GDM1 (cell line): Measurements from ENCODE around the gene RANGRF.
A peak's percentile ranks its signal among the peaks of the same experiment; 100 is the strongest.

Experiments
- DNase-seq: peaks from one replicate; lab custom pipeline; 2025; lab: John Stamatoyannopoulos, UW

Gene RANGRF

GRCh38 chr17:8314797-8315763, 26.6 kb downstream of the RANGRF start:
- no peak for DNase-seq

- no peak for DNase-seq
Observed at GRCh38 chr17:8315764-8316217, 27.3 kb downstream of the RANGRF start.

- no peak for DNase-seq
Observed at GRCh38 chr17:8318010-8318935, 29.8 kb downstream of the RANGRF start.

- no peak for DNase-seq
Observed at GRCh38 chr17:8320262-8320661, 31.8 kb downstream of the RANGRF start.

GRCh38 chr17:8320990-8321389, 32.5 kb downstream of the RANGRF start:
- no peak for DNase-seq

GRCh38 chr17:8322061-8322460, 33.6 kb downstream of the RANGRF start:
- no peak for DNase-seq

- DNase-seq = no peak
Observed at GRCh38 chr17:8324132-8324531, 35.7 kb downstream of the RANGRF start.

GRCh38 chr17:8324923-8325322, 36.5 kb downstream of the RANGRF start:
- no peak for DNase-seq

- DNase-seq = no peak
Observed at GRCh38 chr17:8326511-8327302, 38.2 kb downstream of the RANGRF start.

GRCh38 chr17:8327303-8327649, 38.8 kb downstream of the RANGRF start:
- no peak for DNase-seq

GRCh38 chr17:8332128-8332527, 43.7 kb downstream of the RANGRF start:
- no peak for DNase-seq

GRCh38 chr17:8332688-8333087, 44.2 kb downstream of the RANGRF start:
- DNase-seq = no peak

GRCh38 chr17:8333281-8333680, 44.8 kb downstream of the RANGRF start:
- no peak for DNase-seq

GRCh38 chr17:8337802-8338752, 49.6 kb downstream of the RANGRF start:
- DNase-seq = peak; percentile 25

GRCh38 chr17:8338753-8339140, 50.3 kb downstream of the RANGRF start:
- DNase-seq = no peak

- no peak for DNase-seq
Observed at GRCh38 chr17:8339540-8339939, 51.1 kb downstream of the RANGRF start, which contains the start of gene ODF4. Gene ODF4, plus strand, starts transcription at chr17:8339840. Its CDS starts 212 bp downstream, at chr17:8340052.
